Thymus (tissue), 11 donors: ENCODE data around the gene SIDT1. TPM values are rescaled to one million over a fixed set of nuclear protein-coding genes. Genes with fewer than 3 reads are reported as not detected.

Source experiments
- DNase-seq, 9 donors: peaks; one replicate each; pipeline ENCODE4 v3.0.0-alpha.2; 2013; ENCODE audit warnings: low spot score in 9 of 9, low read depth in 6 of 9, missing footprints in 1 of 9
- H3K27ac ChIP-seq, 2 donors: one replicate each; pipeline ENCODE4 v1.5.1; 2013; ENCODE audit warnings: control low read depth in 1 of 2, low read depth in 1 of 2, low read length in 1 of 2, mild to moderate bottlenecking in 1 of 2, moderate library complexity in 1 of 2
- H3K27me3 ChIP-seq, 2 donors: one replicate each; pipeline ENCODE4 v1.5.1; 2013; ENCODE audit warnings: low read length in 1 of 2; ENCODE audit not compliant: control insufficient read depth in 2 of 2, insufficient read depth in 1 of 2
- H3K36me3 ChIP-seq, 2 donors: one replicate each; pipeline ENCODE4 v1.5.1; 2013; ENCODE audit warnings: low read length in 1 of 2, mild to moderate bottlenecking in 1 of 2, moderate library complexity in 1 of 2; ENCODE audit not compliant: control insufficient read depth in 2 of 2, insufficient read depth in 2 of 2
- H3K4me1 ChIP-seq, 2 donors: one replicate each; pipeline ENCODE4 v1.5.1; 2013; ENCODE audit warnings: low read length in 2 of 2; ENCODE audit not compliant: control insufficient read depth in 2 of 2, insufficient read depth in 2 of 2
- H3K4me3 ChIP-seq, 2 donors: one replicate each; pipeline ENCODE4 v1.5.1; 2013; ENCODE audit warnings: low read length in 2 of 2, control low read depth in 1 of 2, mild to moderate bottlenecking in 1 of 2
- H3K9me3 ChIP-seq, 2 donors: one replicate each; pipeline ENCODE4 v1.5.1; 2013; ENCODE audit warnings: low read length in 1 of 2, mild to moderate bottlenecking in 1 of 2; ENCODE audit not compliant: control insufficient read depth in 2 of 2, insufficient read depth in 1 of 2
- WGBS: extraction: QIAGEN DNeasy Blood & Tissue Kit; methylation state at CpG from one replicate; pipeline ENCODE4 v1.1.7; 2013; 5-methylcytosine and 5-hydroxymethylcytosine counted together
- polyA plus RNA-seq: library from polyadenylated mRNA; stranded (reverse); fragments of 200-250 nt; gene quantifications from one replicate; pipeline ENCODE4 v1.2.3, GENCODE V29; 2013
- total RNA-seq: library from RNA; stranded (reverse); fragments of 120-200 nt; gene quantifications from one replicate; pipeline ENCODE4 v1.2.4, GENCODE V29; 2013
- donor health status: healthy.

The SIDT1 gene
- total and polyA plus RNA-seq, 2 donors, result 4.2 to 12.6 TPM

DNA sequence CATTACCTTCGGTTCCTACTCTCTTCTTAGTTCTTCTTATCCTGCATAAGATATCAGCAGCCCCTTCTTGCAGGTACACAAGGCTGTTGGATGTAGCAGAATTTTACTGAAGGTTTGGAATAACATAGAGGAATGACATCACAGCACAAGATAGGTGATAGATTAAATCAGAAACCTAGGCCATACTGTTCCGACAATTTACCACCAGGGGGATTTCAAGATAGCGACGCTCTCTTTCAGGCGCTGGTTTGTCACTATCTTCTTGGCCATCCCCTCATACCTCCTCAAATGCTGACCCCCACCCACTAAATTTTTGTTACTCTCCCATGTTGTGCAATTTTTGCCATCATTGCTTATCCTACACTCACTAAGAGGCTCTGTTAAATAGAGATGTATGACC, 3.5 kb downstream of the SIDT1 start:
- WGBS, result 98% methylated on average over 5 of the region's 5 CpGs
- Histone ChIP-seq H3K27me3 (no peaks in the 10 kb centered on the region), H3K4me3 (no peak overlapping the region), H3K27ac (no peak overlapping the region), H3K9me3 (no peaks in the 10 kb centered on the region), H3K4me1 (peaks cover 8 to 24% of the 10 kb centered on the region in 2 donors), H3K36me3 (no peaks in the 10 kb centered on the region)
- DNase-seq, result peak in 1 of 9 donors; percentile 17

DNA sequence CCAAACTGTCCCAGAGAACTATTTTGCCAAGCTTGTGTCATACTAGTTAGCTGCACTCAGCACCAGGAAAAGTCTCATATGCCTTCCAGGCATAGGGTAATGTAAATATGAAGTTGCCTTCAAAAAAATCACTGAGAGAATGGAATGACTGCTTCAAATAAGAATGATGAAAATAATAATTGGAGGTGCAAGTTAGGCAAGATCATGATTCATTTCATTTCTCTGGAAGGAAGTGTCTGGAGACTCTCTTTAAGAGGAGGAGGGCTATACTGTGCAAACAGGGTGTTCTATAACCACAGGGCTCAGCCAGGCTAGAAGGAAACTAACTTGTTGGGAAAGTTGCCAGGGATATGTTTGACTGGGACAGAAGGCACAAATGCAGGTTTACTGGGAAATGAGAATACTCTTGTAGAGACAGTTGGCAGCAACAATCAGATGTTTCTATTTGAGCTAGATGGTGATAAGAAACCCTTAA, 4.3 kb downstream of the SIDT1 start:
- Histone ChIP-seq H3K27ac (no peak overlapping the region), H3K4me1 (peaks cover 5 to 20% of the 10 kb centered on the region in 2 donors), H3K4me3 (no peak overlapping the region), H3K27me3 (no peaks in the 10 kb centered on the region), H3K36me3 (no peaks in the 10 kb centered on the region), H3K9me3 (peaks cover 0 to 5% of the 10 kb centered on the region in 2 donors)
- no peak for DNase-seq

DNA sequence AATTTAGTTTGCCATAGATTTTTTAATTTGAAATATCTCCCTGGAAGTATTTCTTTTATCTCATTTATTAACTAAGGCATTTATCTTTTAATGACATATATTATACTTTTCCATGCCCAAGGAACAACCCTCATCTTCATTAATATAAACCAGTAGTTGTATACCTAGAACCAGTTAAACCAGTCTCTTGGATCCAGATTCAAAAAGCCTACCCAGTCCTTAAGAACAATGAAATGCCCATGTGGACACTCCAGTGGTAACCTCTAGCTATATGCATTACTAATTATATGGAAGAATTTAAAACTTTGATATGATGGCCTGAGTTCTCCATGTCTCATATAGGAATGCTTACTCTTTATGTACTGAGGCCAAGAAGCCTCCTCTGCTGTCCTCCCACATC, 4.8 kb downstream of the SIDT1 start:
- Histone ChIP-seq H3K4me1 (peaks cover 5 to 16% of the 10 kb centered on the region in 2 donors), H3K27ac (no peak overlapping the region), H3K36me3 (no peaks in the 10 kb centered on the region), H3K4me3 (no peak overlapping the region), H3K27me3 (no peaks in the 10 kb centered on the region), H3K9me3 (peaks cover 0 to 5% of the 10 kb centered on the region in 2 donors)
- DNase-seq, result no peak

DNA sequence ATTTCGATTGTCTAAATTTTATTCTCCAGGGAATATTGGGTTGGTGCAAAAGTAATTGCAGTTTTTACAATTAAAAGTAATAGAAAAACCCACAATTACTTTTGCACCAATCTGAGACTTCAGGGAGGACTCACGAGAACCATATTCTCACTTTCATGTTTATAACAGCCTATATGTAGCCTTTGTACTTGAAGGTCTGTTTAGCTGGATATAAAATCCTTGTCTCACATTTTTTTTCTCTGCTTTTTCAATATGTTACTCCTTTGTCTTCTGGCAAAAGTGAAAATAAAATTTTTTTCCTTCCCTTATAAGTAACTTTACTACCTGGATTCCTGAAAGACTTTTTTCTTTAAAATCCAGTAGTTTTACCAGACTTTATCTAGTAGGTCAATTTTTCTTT, 9.2 kb downstream of the SIDT1 start:
- Histone ChIP-seq H3K4me3 (no peak overlapping the region), H3K4me1 (no peaks in the 10 kb centered on the region), H3K9me3 (peaks cover 0 to 5% of the 10 kb centered on the region in 2 donors), H3K27me3 (no peaks in the 10 kb centered on the region), H3K36me3 (peaks cover 0 to 3% of the 10 kb centered on the region in 2 donors), H3K27ac (no peak overlapping the region)
- DNase-seq, result no peak
- over 99% methylated on average over 2 of the region's 2 CpGs for WGBS

DNA sequence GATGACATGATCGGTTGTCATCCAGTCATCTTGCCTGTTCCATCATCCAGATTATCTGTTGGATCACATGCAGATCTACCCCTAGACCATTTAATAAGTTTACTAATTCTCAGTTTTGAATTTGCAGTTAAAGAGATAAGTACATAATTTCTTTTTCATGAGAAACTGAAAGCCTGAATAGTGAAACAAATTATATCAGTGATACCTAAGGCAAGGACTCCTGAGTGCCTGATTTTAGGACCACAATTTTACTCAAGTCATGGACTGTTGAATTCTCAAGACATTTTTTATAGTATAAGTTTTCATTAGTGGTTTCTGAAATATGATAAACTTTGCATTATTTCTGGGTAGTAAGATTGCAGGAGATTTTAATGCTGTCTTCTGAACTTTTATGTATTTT, 13.2 kb downstream of the SIDT1 start:
- H3K27ac ChIP-seq, result no peak overlapping the region
- WGBS, result 96% methylated on average over 1 of the region's 1 CpG
- H3K9me3 ChIP-seq, result peaks cover 0 to 5% of the 10 kb centered on the region in 2 donors
- no peaks in the 10 kb centered on the region for H3K27me3 ChIP-seq
- no peak overlapping the region for H3K4me3 ChIP-seq
- DNase-seq, result no peak
- peaks cover 0 to 3% of the 10 kb centered on the region in 2 donors for H3K36me3 ChIP-seq
- no peaks in the 10 kb centered on the region for H3K4me1 ChIP-seq

DNA sequence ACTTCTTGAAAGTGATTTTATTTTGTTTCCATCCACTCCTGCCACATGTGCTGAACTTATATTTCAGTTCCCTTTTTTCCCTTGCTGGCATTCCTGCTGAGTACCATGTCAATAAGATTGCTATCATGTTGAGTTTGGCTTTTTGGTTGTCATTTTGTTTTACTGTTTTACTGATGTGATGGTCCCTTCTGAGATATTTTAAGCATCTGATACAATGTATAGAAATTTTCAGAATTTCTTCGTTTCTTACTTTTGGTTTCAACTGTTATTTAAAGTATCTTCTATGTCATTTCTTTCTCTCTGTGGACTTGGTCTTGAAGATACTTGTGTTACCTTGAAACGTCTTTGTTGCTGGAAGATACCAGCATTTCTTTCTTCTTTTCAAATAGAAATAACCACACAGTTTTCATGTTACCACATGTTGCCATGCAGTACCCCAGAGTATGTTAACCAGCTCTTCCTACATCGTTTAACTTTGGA, 14.1 kb downstream of the SIDT1 start:
- H3K36me3 ChIP-seq, result peaks cover 0 to 3% of the 10 kb centered on the region in 2 donors
- no peaks in the 10 kb centered on the region for H3K27me3 ChIP-seq
- no peak for DNase-seq
- 89% methylated on average over 3 of the region's 3 CpGs for WGBS
- no peaks in the 10 kb centered on the region for H3K9me3 ChIP-seq
- no peak overlapping the region for H3K4me3 ChIP-seq
- H3K4me1 ChIP-seq, result no peaks in the 10 kb centered on the region
- no peak overlapping the region for H3K27ac ChIP-seq

DNA sequence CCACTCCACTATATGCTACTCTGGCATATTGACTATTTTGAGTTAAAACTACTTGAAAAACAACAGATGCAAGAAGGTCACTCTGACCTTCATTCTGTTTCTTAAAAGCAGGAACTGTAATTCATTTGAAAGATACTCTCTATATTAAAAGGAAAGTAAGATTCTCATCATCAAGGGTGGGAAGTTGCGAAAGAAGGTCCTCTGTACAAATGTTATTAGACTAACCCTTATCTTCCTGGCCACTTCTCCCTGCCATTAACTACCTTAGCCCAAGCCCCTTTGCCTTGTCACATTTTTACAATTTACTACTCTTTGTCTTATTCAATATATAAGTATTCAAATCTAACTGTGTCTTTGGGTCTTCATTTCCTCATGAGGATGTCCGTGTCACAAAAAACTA, 16.1 kb downstream of the SIDT1 start:
- WGBS, result over 99% methylated on average over 2 of the region's 2 CpGs
- H3K4me3 ChIP-seq, result no peak overlapping the region
- no peaks in the 10 kb centered on the region for H3K36me3 ChIP-seq
- H3K9me3 ChIP-seq, result no peaks in the 10 kb centered on the region
- H3K27ac ChIP-seq, result no peak overlapping the region
- no peaks in the 10 kb centered on the region for H3K27me3 ChIP-seq
- no peaks in the 10 kb centered on the region for H3K4me1 ChIP-seq
- no peak for DNase-seq

DNA sequence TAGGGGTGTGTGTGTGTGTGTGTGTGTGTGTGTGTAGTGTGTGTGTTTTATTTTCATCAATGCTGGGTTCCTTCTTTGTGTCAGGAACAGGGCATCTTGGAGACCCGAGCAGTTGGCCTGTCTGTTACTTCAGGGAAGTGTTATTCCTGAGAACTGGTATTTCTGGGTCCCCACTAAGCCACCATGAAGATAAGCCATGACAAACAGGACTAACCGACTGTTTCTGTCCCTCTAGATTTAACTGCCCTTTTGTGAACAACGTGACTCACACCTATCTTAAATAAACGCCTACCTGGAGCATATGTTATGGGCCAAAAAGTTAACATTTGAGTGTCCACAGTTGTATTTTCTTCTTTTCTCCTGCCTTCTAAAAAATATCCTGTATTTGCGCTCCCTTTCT, 19.5 kb downstream of the SIDT1 start:
- Histone ChIP-seq H3K9me3 (no peaks in the 10 kb centered on the region), H3K4me1 (no peaks in the 10 kb centered on the region), H3K4me3 (no peak overlapping the region), H3K27ac (no peak overlapping the region), H3K27me3 (no peaks in the 10 kb centered on the region), H3K36me3 (no peaks in the 10 kb centered on the region)
- WGBS, result 91% methylated on average over 5 of the region's 5 CpGs
- no peak for DNase-seq

DNA sequence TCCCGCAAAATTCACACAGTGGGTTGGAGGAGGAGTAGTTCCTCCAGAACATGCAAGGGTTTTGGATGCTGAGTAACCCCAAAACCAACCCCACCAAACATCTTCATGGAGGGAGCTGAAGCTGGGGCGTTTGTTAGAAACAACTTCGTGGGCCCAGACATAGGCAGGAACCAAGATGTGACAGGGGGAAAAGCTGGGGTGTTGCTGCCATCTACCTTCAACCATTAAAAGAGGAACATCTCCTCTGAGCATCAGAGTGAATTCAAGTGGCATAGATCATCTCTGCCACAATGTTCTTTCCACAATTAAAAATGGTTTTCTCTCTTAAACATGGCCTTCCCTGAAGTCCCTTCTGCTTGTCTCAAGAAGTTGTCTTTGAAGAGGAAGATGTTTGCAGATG, 20.5 kb downstream of the SIDT1 start:
- Histone ChIP-seq H3K4me1 (no peaks in the 10 kb centered on the region), H3K27me3 (no peaks in the 10 kb centered on the region), H3K27ac (no peak overlapping the region), H3K9me3 (no peaks in the 10 kb centered on the region), H3K36me3 (no peaks in the 10 kb centered on the region), H3K4me3 (no peak overlapping the region)
- WGBS, result 53% methylated on average over 3 of the region's 3 CpGs
- peak in 3 of 9 donors; percentile 33 to 43 (median 35) for DNase-seq

DNA sequence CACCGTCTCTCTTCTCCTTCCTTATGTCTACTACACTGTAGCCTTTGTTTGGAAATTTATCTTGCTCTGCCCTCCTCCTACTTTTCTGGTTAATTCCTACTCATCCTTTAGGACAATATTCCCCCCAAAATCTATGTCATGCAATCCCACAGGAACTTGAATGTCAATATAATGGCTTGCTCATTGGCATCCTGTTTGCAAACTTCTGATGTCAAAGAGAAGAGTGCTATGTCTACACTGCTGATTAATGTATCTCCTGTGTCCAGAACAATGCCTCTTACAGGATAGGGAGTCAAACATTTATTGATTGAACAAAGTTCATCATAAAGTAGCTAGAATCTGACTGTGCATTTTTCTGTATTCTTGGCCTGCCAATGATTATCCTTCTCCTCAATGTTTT, 22.8 kb downstream of the SIDT1 start:
- Histone ChIP-seq H3K27ac (no peak overlapping the region), H3K4me1 (no peaks in the 10 kb centered on the region), H3K4me3 (no peak overlapping the region), H3K9me3 (no peaks in the 10 kb centered on the region), H3K36me3 (no peaks in the 10 kb centered on the region), H3K27me3 (no peaks in the 10 kb centered on the region)
- WGBS, result 96% methylated on average over 1 of the region's 1 CpG
- DNase-seq, result no peak
